ENCODE data around the gene TMEM150A.
"Not testable (repeated sequence)": the region's sequence is repeated elsewhere in the genome, so short reads cannot be mapped to it uniquely, and the experiment has no call there.

The TMEM150A gene

DNA sequence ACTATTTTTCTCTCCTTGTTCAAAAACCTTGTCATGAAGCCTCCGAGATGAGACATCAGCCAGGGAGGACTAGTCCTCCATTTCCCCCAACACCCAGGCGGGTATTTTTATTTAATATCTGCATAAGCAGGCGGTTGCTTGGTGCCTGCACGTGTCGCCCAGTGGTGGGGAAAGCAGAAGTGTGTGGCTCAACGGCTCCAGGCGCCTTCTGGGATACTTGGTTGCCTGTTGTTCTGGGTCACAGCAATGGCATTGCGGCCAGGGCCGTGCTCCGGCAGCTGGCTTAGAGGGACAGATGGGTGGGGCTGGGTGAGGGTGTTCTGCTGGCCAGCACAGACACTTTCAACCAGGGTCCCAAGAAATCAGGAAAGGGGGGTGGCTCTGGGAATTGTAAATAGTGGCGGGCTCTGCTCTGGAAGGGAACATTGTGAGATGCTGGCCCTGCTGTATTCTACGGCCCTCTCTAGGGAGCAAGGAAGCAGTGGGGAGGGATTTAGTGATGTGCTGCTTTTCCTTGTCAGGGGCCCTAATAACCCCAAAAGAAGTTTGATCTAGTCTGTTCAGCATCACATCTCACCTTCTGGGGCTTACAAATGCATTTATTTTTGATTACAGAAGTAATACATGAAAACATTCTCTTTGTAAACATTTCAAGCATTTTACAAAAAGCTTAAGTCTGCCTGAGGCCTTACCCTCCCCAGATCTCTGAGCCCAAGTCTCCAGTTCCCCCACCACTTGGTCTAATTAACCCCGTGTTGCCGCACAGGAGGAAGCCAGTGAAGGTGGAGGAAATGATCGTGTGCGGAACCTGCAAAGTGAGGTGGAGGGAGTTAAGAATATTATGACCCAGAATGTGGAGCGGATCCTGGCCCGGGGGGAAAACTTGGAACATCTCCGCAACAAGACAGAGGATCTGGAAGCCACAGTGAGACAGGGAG is 24.0 kb downstream of the TMEM150A start:
- peak; percentile 51 for DNase-seq
- Mint-ChIP-seq H3K36me3 (ENCODE audit: low read depth) (peaks cover 49% of the 10 kb centered on the region), H3K4me3 (peak overlapping the region; percentile 98), H3K4me1 (ENCODE audit: low read depth) (peaks cover 40% of the 10 kb centered on the region), H3K27ac (peak overlapping the region; percentile 93), H3K9me3 (no peaks in the 10 kb centered on the region), H3K27me3 (no peaks in the 10 kb centered on the region)

DNA sequence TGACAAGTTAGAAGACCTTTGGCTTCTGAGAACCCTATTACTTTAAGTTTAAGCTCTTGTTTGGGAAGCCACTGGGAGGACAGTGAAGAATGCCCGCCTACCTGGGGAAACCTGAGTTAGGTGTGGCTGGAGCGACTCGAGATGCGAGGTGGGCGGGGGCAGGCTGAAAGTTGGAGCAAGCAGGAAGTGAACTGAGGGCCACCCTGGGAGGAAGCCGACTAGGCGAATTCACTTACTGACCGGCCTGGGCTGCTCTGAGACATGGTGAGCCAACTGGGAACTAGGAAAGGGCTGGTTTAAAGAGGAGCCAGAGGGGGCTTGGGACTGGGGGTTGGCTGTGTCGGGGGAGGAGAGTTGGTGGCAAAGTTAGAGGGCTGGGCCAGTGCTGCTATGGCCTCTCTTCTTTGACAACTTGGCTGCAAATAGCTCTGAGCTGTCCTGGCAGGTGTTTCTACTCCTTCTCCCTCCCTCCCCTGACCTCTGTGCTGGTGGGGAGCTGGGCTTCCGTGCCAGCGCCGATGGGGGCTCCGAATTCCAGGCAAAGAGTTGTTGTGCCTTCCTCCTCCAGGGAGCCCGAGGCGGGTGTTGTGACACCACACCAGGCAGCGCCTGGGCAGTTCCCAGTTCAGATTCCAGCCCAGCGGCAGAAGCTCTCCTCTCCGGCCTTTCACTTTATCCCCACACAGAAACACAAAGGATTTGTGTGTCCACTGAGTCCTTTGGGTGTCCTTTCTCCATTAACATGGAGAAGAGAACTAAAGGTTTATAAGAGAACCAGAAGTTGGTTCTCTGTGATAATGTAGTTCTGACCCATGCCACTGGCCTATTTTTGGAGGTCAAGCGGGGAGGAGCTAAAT is 24.9 kb downstream of the TMEM150A start, which contains the start of gene VAMP8:
VAMP8 (plus strand) TSS at position 201 of the 857 bp plus-strand sequence; CDS start at position 262, 61 bp downstream.
- DNase-seq = peak; percentile 74
- H3K9me3 Mint-ChIP-seq = no peaks in the 10 kb centered on the region
- peaks cover 33% of the 10 kb centered on the region for H3K4me1 Mint-ChIP-seq (ENCODE audit: low read depth)
- H3K4me3 Mint-ChIP-seq = peak within 1 kb of the TSS; percentile 98
- H3K27ac Mint-ChIP-seq = peak within 1 kb of the TSS; percentile 93
- no peaks in the 10 kb centered on the region for H3K27me3 Mint-ChIP-seq
- H3K36me3 Mint-ChIP-seq (ENCODE audit: low read depth) = peaks cover 41% of the 10 kb centered on the region

DNA sequence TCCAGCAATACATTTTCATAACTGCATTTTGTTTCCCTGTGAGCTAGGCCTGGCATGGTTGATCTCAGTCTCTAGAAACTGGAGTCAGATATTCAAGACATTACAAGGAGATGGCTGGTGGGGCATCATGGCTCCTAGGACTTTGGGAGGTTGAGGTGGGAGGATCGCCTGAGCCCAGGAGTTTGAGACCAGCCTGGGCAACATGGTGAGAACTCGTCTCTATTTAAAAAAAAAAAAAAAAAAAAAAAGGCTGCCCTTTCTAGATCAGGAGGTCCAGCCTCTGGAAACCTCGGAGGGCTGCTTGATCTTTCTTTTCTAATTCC is 25.5 kb downstream of the TMEM150A start:
- no peak for DNase-seq
- Mint-ChIP-seq H3K27me3 (no peaks in the 10 kb centered on the region), H3K4me1 (ENCODE audit: low read depth) (peaks cover 31% of the 10 kb centered on the region), H3K4me3 (peak overlapping the region; percentile 98), H3K36me3 (ENCODE audit: low read depth) (peaks cover 35% of the 10 kb centered on the region), H3K9me3 (no peaks in the 10 kb centered on the region), H3K27ac (peak overlapping the region; percentile 93)

DNA sequence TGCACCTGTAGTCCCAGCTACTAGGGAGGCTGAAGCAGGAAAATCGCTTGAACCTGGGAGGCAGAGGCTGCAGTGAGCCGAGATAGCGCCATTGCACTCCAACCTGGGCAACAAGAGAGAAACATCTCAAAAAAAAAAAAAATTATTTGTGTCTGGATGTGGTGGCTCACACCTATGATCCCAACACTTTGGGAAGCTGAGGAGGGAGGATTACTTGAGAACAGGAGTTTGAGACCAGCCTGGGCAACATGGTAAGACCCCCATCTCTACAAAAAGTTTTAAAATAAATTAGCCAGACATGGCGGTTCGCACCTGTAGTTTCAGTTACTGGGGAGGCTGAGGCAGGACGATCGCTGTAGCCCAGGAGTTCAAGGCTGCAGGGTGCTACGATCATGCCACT is 26.8 kb downstream of the TMEM150A start:
- no peak overlapping the region for H3K27ac Mint-ChIP-seq
- H3K4me3 Mint-ChIP-seq = no peak overlapping the region
- H3K4me1 Mint-ChIP-seq (ENCODE audit: low read depth) = peaks cover 26% of the 10 kb centered on the region
- H3K27me3 Mint-ChIP-seq = no peaks in the 10 kb centered on the region
- DNase-seq = no peak
- H3K36me3 Mint-ChIP-seq (ENCODE audit: low read depth) = peaks cover 28% of the 10 kb centered on the region
- no peaks in the 10 kb centered on the region for H3K9me3 Mint-ChIP-seq

DNA sequence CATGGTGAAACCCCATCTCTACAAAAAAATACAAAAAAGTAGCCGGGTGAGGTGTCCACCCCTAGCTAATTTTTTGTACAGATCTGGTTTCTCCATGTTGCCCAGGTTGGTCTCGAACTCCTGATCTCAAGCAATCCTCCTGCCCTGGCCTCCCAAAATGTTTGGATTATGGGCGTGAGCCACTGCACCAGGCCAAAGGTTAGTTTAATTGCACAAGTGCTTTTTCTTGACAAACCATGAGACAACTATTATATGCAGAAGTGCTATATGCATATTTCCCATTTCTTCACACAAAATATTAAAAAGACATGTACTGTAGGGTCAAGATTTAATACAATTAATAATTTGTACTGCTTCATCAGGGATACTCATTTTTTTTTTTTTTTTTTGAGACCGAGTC is 36.2 kb downstream of the TMEM150A start:
- H3K4me3 Mint-ChIP-seq = no peak overlapping the region

DNA sequence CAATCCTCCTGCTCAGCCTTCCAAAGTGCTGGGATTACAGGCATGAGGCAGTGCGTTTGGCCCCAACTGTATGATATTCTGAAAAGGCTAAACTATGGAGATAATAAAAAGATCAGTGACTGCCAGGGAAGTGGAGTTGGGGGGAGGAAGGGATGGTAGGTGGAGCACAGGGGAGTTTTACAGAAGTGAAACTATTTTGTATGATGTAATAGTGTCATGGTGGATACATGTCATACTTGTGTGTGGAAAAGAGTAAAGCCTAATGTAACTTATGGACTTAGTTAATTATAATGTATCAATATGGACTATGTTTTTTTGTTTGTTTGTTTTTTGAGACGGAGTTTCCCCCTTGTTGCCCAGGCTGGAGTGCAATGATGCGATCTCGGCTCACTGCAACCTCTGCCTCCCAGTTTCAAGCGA is 38.3 kb downstream of the TMEM150A start:
- no peak overlapping the region for H3K4me3 Mint-ChIP-seq
- no peaks in the 10 kb centered on the region for H3K27me3 Mint-ChIP-seq
- peaks cover 25% of the 10 kb centered on the region for H3K4me1 Mint-ChIP-seq (ENCODE audit: low read depth)
- H3K9me3 Mint-ChIP-seq = no peaks in the 10 kb centered on the region
- H3K27ac Mint-ChIP-seq = peak overlapping the region; percentile 0
- DNase-seq = no peak
- H3K36me3 Mint-ChIP-seq (ENCODE audit: low read depth) = peaks cover 16% of the 10 kb centered on the region

More for the DNA sequence above, 36.2 kb downstream of the TMEM150A start:
- H3K4me1 Mint-ChIP-seq (ENCODE audit: low read depth) = peaks cover 8% of the 10 kb centered on the region
- no peaks in the 10 kb centered on the region for H3K27me3 Mint-ChIP-seq
- H3K9me3 Mint-ChIP-seq = no peaks in the 10 kb centered on the region
- DNase-seq = no peak
- peaks cover 4% of the 10 kb centered on the region for H3K36me3 Mint-ChIP-seq (ENCODE audit: low read depth)
- no peak overlapping the region for H3K27ac Mint-ChIP-seq

DNA sequence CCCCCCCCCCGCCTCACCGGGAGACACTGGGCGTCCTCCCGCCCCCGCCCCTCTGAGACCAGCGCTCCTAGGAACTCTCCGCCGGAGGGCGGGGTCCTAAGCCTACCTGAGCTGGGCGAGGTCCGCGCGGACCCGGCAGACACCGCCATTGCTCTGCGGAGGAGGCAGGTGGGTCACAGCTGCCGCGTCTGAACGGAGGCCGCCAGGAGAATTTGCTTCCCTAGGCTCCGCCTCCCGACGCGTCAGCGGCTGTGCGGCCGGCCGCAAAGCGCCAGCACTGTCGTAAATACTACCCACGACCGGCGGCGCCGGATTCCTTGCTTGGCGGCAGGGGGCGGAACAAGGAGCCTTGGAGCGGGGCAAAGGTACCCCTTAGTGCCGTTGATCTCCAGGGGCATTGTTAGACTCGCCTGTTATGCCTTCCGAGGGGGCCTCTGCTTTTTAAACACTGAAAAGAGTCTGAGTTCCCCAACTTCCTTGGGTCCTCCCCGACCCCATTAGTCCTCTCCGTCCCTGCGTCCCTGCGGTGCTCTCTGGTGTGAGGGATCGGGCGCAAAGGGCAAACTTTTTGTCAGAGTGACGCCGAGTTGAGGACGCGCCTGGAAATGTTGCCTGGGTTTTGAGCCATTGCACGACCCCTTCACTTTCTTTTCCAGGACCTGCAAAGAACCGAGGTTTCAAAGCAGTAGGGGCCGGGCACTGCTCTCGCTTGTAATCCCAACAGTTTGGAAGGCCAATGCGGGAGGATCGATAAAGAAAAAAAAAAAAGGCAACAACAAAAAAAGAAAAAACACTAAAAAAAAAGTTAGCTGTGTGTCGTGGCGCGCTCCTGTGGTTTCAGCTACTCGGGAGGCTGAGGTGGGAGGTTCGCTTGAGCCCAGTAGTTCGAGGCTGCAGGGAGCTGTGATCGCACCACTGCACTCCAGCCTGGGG is 41.0 kb downstream of the TMEM150A start, which contains the start of gene GGCX:
GGCX (minus strand) TSS at position 214 of the 933 bp plus-strand sequence; CDS start at position 149, 65 bp downstream.
- Mint-ChIP-seq H3K4me1 (ENCODE audit: low read depth) (peaks cover 39% of the 10 kb centered on the region), H3K27me3 (no peaks in the 10 kb centered on the region), H3K4me3 (peak within 1 kb of the TSS; percentile 94), H3K27ac (peak within 1 kb of the TSS; percentile 98), H3K36me3 (ENCODE audit: low read depth) (peaks cover 39% of the 10 kb centered on the region), H3K9me3 (no peaks in the 10 kb centered on the region)
- DNase-seq = peak; percentile 97

DNA sequence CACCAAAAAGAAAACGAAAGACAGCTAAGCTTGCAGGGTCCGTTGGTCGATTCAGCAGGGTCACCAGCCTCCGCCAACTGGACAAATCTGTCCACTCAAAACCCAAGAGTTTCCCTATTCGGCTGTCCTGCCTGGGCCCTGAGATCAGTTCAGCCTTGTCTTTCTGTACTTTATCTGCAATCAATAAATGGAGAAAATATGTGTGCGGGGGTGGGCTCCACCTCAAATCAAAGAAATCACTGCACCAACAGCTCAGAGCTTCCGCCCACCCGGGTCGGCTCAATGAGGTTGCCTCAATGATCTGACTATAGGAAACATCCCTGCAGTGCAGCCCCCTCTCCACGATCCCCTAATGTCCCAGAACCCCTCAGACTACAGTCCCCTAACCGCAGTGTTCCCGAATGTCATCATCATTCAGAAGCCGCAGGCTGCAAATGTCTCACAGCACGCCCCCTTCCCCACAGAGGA is 41.7 kb downstream of the TMEM150A start:
- Mint-ChIP-seq H3K4me3 (peak overlapping the region; percentile 94), H3K36me3 (ENCODE audit: low read depth) (peaks cover 46% of the 10 kb centered on the region), H3K27ac (peak overlapping the region; percentile 98), H3K4me1 (ENCODE audit: low read depth) (peaks cover 39% of the 10 kb centered on the region), H3K9me3 (no peaks in the 10 kb centered on the region), H3K27me3 (no peaks in the 10 kb centered on the region)
- DNase-seq = no peak

DNA sequence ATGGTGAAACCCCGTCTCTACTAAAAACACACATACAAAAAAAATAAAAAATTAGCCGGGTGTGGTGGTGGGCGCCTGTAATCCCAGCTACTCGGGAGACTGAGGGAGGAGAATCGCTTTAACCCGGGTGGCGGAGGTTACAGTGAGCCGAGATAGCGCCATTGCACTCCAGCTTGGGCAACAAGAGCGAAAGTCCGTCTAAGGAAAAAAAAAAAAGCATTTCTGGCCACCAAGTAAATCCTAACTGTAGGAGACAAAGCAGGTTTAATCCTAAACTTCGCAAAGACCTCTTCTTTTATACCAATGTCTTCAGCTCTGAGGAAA is 42.1 kb downstream of the TMEM150A start:
- DNase-seq, H3K27me3 Mint-ChIP-seq, H3K9me3 Mint-ChIP-seq: not testable (repeated sequence)
- Mint-ChIP-seq H3K4me3 (peak overlapping the region; percentile 94), H3K36me3 (ENCODE audit: low read depth) (peaks cover 50% of the 10 kb centered on the region), H3K4me1 (ENCODE audit: low read depth) (peaks cover 40% of the 10 kb centered on the region), H3K27ac (peak overlapping the region; percentile 98)

DNA sequence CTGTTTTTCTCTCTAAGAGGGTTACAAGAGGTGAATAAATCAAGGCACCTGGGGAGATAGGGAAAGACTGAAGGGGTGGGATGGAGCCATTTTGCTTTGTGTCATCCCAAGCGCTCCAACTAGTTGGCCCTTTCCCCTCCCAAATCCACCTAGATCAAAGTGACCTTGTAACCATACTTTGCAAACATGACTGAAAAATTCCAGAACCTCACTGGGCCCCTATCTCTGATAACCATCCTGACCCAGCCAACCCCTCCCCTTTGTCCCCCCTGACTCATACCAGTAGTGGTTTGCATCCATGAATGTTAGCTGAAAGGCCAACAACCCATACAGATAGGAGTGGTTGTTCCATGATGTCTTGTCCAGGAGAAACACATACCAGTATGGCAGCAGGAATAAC is 44.3 kb downstream of the TMEM150A start:
- Mint-ChIP-seq H3K27ac (peak overlapping the region; percentile 53), H3K27me3 (no peaks in the 10 kb centered on the region), H3K36me3 (ENCODE audit: low read depth) (peaks cover 71% of the 10 kb centered on the region), H3K9me3 (no peaks in the 10 kb centered on the region), H3K4me1 (ENCODE audit: low read depth) (peaks cover 38% of the 10 kb centered on the region), H3K4me3 (no peak overlapping the region)
- DNase-seq = no peak

DNA sequence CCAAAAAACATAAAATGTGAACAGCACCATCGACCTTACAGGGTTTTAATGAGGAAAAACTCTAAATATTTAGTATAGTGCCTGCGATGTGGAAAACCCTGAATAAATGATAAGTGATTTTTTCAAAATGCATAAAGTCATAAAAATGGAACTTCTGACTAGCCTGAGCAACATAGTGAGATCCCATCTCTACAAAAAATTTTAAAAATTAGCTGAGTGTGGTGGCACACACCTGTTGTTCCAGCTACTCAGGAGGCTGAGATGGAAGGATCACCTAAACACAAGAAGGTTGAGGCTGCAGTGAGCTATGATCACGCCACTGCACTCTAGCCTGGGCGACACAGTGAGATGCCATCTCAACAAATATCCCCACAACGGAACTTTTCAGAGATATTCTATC is 45.4 kb downstream of the TMEM150A start:
- no peak overlapping the region for H3K27ac Mint-ChIP-seq
- peaks cover 81% of the 10 kb centered on the region for H3K36me3 Mint-ChIP-seq (ENCODE audit: low read depth)
- DNase-seq = no peak
- peaks cover 37% of the 10 kb centered on the region for H3K4me1 Mint-ChIP-seq (ENCODE audit: low read depth)
- H3K27me3 Mint-ChIP-seq = no peaks in the 10 kb centered on the region
- H3K4me3 Mint-ChIP-seq = no peak overlapping the region
- H3K9me3 Mint-ChIP-seq = no peaks in the 10 kb centered on the region

DNA sequence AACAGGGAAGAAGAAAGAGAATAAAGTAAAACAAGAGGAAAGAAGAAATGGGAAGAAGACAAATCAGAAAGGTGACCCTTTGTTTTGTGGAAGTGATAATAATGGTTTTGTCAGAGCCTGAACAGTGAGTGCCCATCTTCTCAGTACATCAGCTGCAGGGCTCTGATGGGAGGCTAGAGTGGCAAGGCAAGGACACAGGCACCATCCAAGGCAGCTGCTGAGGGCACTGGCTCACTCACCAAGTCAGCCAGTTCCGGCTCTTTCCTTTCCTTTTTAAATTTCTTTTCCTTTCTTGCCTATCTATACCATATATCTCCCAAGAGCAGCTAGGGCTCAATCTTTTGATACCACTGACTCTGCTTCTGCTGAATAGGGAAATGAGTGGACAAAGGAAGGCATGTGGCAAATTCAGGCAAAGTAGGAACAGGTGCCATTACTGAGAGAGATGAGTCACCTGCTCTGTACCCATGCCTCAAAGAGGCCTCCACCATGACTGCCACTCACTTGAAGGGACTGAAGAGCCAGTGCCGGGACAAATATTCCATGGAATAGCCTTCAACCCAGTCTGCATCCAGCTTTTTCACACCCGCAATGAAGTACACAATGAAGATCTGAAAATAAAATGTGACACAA is 47.4 kb downstream of the TMEM150A start:
- Mint-ChIP-seq H3K4me3 (no peak overlapping the region), H3K4me1 (ENCODE audit: low read depth) (peaks cover 29% of the 10 kb centered on the region), H3K27me3 (no peaks in the 10 kb centered on the region), H3K27ac (peak overlapping the region; percentile 18), H3K9me3 (no peaks in the 10 kb centered on the region), H3K36me3 (ENCODE audit: low read depth) (peaks cover 93% of the 10 kb centered on the region)
- DNase-seq = no peak

DNA sequence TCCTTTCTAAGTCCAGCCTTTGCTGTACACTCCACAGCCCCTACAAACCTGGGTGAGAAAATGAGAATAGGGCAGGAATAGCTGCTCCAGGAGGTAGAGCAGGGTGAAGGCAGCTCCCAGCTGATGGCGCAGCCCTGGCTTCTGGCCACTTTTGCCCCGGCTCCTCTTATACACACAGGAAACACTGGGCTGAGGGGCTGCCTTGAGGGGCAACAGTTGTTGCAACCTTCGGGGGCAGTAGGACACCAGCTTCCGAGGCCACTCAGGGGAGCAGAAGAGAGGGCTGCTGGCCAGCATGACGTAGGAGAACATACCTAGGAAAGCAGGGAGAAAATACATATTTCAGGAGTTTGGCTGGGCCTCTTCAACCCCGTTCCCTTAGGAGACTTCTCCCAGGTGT is 49.3 kb downstream of the TMEM150A start:
- no peak overlapping the region for H3K4me3 Mint-ChIP-seq
- peaks cover 11% of the 10 kb centered on the region for H3K4me1 Mint-ChIP-seq (ENCODE audit: low read depth)
- no peaks in the 10 kb centered on the region for H3K27me3 Mint-ChIP-seq
- H3K9me3 Mint-ChIP-seq = no peaks in the 10 kb centered on the region
- H3K36me3 Mint-ChIP-seq (ENCODE audit: low read depth) = peaks cover 94% of the 10 kb centered on the region
- no peak for DNase-seq
- no peak overlapping the region for H3K27ac Mint-ChIP-seq
